GM12892 (cell line): Measurements from ENCODE around the gene TNS1.

Experiments
- POLR2A ChIP-seq: IDR thresholded peaks from 2 replicates; pipeline ENCODE4 v1.6.1; 2011; ENCODE audit warnings: low read depth, low read length, control low read depth
- POLR2AphosphoS5 ChIP-seq: IDR thresholded peaks from 2 replicates; pipeline ENCODE4 v1.6.1; 2011; ENCODE audit warnings: low read depth, low read length, control low read depth
- TAF1 ChIP-seq: IDR thresholded peaks from 2 replicates; pipeline ENCODE4 v1.6.1; 2011; ENCODE audit warnings: low read depth, mild to moderate bottlenecking, control low read depth, low read length, borderline replicate concordance

DNA sequence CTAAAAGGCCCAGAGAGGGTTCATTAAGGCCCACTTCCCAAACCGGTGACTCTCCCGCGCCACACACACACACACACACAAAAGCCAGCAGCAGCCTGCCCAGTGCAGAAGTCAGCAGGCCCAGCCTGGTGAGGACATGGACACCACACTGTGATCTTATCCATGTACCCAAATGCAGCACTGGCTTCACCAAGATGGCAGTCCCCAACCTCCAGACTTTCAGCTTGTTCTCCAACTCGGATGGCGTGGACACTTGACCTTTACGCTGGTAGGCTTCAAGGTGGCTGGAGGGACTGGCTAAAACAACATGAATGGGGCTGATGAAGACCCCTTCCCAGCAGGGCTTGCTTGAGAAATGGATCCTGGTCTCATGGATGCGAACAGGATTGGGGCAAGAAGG lies 50.4 kb downstream of the TNS1 start:
- TF ChIP-seq POLR2AphosphoS5 (no peak), POLR2A (no peak), TAF1 (no peak)
